Activated gamma-delta T cell treated with anti-CD3 and anti-CD28 coated beads, Interleukin-2, amount 50 U/mL, for 16 hours (primary cell): ENCODE measurements around the gene COL1A1.

Source experiments
- DNase-seq: peaks from one replicate; pipeline ENCODE4 v3.0.0-alpha.2; 2020; ENCODE audit warnings: low read depth

COL1A1 gene

GRCh38 chr17:50154604-50155003 lies 46.8 kb downstream of the COL1A1 start:
- DNase-seq, result no peak

- no peak for DNase-seq
Measured at GRCh38 chr17:50153650-50154575, 47.5 kb downstream of the COL1A1 start.

- no peak for DNase-seq
Measured at GRCh38 chr17:50152736-50153135, 48.7 kb downstream of the COL1A1 start.

GRCh38 chr17:50151937-50152547 lies 49.4 kb downstream of the COL1A1 start:
- no peak for DNase-seq

GRCh38 chr17:50151041-50151936 lies 50.1 kb downstream of the COL1A1 start:
- peak; percentile 78 for DNase-seq

- DNase-seq, result no peak
Measured at GRCh38 chr17:50150354-50151040, 50.9 kb downstream of the COL1A1 start, which contains the start of gene PPP1R9B. Gene PPP1R9B, minus strand, starts transcription at chr17:50150677. Its CDS starts 164 bp downstream, at chr17:50150513.

- DNase-seq, result no peak
Measured at GRCh38 chr17:50149417-50150353, 51.7 kb downstream of the COL1A1 start.

- DNase-seq, result no peak
Measured at GRCh38 chr17:50149091-50149416, 52.4 kb downstream of the COL1A1 start.

- peak; percentile 61 for DNase-seq
Measured at GRCh38 chr17:50148226-50149090, 53.0 kb downstream of the COL1A1 start.

GRCh38 chr17:50147841-50148225 lies 53.6 kb downstream of the COL1A1 start:
- no peak for DNase-seq

- DNase-seq, result no peak
Measured at GRCh38 chr17:50146927-50147665, 54.3 kb downstream of the COL1A1 start.

- no peak for DNase-seq
Measured at GRCh38 chr17:50146230-50146926, 55.1 kb downstream of the COL1A1 start.

- DNase-seq, result no peak
Measured at GRCh38 chr17:50145532-50146229, 55.8 kb downstream of the COL1A1 start.

- no peak for DNase-seq
Measured at GRCh38 chr17:50144845-50145531, 56.4 kb downstream of the COL1A1 start.

GRCh38 chr17:50144355-50144754 lies 57.1 kb downstream of the COL1A1 start:
- DNase-seq, result no peak

GRCh38 chr17:50143461-50144176 lies 57.8 kb downstream of the COL1A1 start:
- no peak for DNase-seq

- no peak for DNase-seq
Measured at GRCh38 chr17:50141745-50142110, 59.7 kb downstream of the COL1A1 start.
